B cell (primary cell): Measurements from ENCODE around the gene ZFHX2. TPM values are rescaled to one million over a fixed set of nuclear protein-coding genes. Genes with fewer than 3 reads are reported as not detected.

Experiments used
- ATAC-seq: fragments of 200-7000 bp; cut with Tn5 transposase; one replicate; pipeline ENCODE4 v1.10.0; 2021; ENCODE audit warnings: low read depth, mild to moderate bottlenecking, moderate number of reproducible peaks, moderate library complexity
- CTCF ChIA-PET: fragments of 350-600 bp; sonication (Branson Sonifier 250); formaldehyde crosslinking; loops from one replicate; lab custom pipeline; 2021; ENCODE audit warnings: antibody characterized with exemption, inconsistent platforms; lab: Charles Lee
- POLR2A ChIA-PET: fragments of 350-600 bp; sonication (Branson Sonifier 250); formaldehyde crosslinking; loops from one replicate; lab custom pipeline; 2021; ENCODE audit warnings: antibody characterized with exemption; lab: Charles Lee
- DNase-seq: peaks from one replicate; pipeline ENCODE4 v3.0.0; 2013
- H2AFZ ChIP-seq: 2 replicates; pipeline ENCODE4 v1.6.1; 2012; ENCODE audit warnings: mild to moderate bottlenecking, low read depth, low read length; ENCODE audit not compliant: insufficient read depth, poor library complexity, severe bottlenecking
- H3K27ac ChIP-seq, 2 donors: 1 replicate in 1 of 2; 2 replicates in 1 of 2; pipeline ENCODE4 v1.5.1; 2012 to 2013; ENCODE audit warnings: low read length in 2 of 2, mild to moderate bottlenecking in 2 of 2, moderate library complexity in 1 of 2
- H3K27me3 ChIP-seq, 4 experiments: fragments of 200-600 bp in 1 of 4; sonication (generic) in 1 of 4; replicated peaks in 1 of 4; 1 replicate in 2 of 4; 2 replicates in 2 of 4; pipeline versions ENCODE4 v1.6.1 to v1.7.0; 2013 to 2016; ENCODE audit warnings: low read length in 3 of 4, mild to moderate bottlenecking in 2 of 4, mixed read lengths in 1 of 4, moderate library complexity in 1 of 4; ENCODE audit not compliant: insufficient read depth in 4 of 4, control insufficient read depth in 3 of 4; ENCODE audit errors: control extremely low read depth in 1 of 4
- H3K36me3 ChIP-seq, 2 experiments: replicated peaks in 1 of 2; 1 replicate in 1 of 2; 2 replicates in 1 of 2; pipeline versions ENCODE4 v1.6.1 to v1.7.1; 2013; ENCODE audit warnings: low read length in 1 of 2; ENCODE audit not compliant: insufficient read depth in 2 of 2, control insufficient read depth in 1 of 2; ENCODE audit errors: control extremely low read depth in 1 of 2, extremely low read depth in 1 of 2
- H3K4me1 ChIP-seq, 2 donors: fragments of 200-600 bp in 1 of 2; sonication (generic) in 1 of 2; 1 replicate in 1 of 2; 2 replicates in 1 of 2; pipeline versions ENCODE4 v1.5.1 to v1.6.1; 2013 to 2017; ENCODE audit warnings: low read length in 2 of 2; ENCODE audit not compliant: control insufficient read depth in 2 of 2, insufficient read depth in 2 of 2
- H3K4me2 ChIP-seq: replicated peaks from 2 replicates; pipeline ENCODE3; 2012; ENCODE audit warnings: mild to moderate bottlenecking, low read depth, low read length; ENCODE audit not compliant: poor library complexity, severe bottlenecking
- H3K4me3 ChIP-seq, 5 experiments: fragments of 200-600 bp in 1 of 5; sonication (generic) in 1 of 5; 1 replicate in 3 of 5; 2 replicates in 2 of 5; pipeline versions ENCODE4 v1.5.1 to v1.7.0; 2011 to 2016; ENCODE audit warnings: low read length in 4 of 5, mild to moderate bottlenecking in 4 of 5, low read depth in 2 of 5, control low read depth in 1 of 5, moderate library complexity in 1 of 5; ENCODE audit not compliant: insufficient read depth in 1 of 5; ENCODE audit errors: control extremely low read depth in 1 of 5, extremely low read depth in 1 of 5
- H3K79me2 ChIP-seq: fragments of 200-600 bp; sonication (generic); one replicate; pipeline ENCODE4 v1.6.0; 2016; ENCODE audit warnings: low read length; ENCODE audit not compliant: control insufficient read depth, insufficient read depth
- H3K9ac ChIP-seq: fragments of 200-600 bp; sonication (generic); 2 replicates; pipeline ENCODE4 v1.6.1; 2017; ENCODE audit warnings: mild to moderate bottlenecking, low read length, moderate library complexity
- H3K9me3 ChIP-seq, 3 donors: one replicate each; pipeline versions ENCODE4 v1.6.1 to v1.7.1; 2013; ENCODE audit warnings: low read length in 2 of 3; ENCODE audit not compliant: control insufficient read depth in 2 of 3, insufficient read depth in 1 of 3; ENCODE audit errors: control extremely low read depth in 1 of 3
- H4K20me1 ChIP-seq: 2 replicates; pipeline ENCODE4 v1.6.0; 2012; ENCODE audit warnings: mild to moderate bottlenecking, low read length; ENCODE audit not compliant: insufficient read depth, control insufficient read depth, poor library complexity, severe bottlenecking
- H3K27ac Mint-ChIP-seq: one replicate; pipeline ENCODE4 v1.8.0; 2021; ENCODE audit warnings: mixed read lengths
- H3K27me3 Mint-ChIP-seq: one replicate; pipeline ENCODE4 v1.8.0; 2021; ENCODE audit warnings: mixed read lengths
- H3K4me1 Mint-ChIP-seq: one replicate; pipeline ENCODE4 v1.8.0; 2021; ENCODE audit warnings: mixed read lengths
- H3K4me3 Mint-ChIP-seq: one replicate; pipeline ENCODE4 v1.8.0; 2021; ENCODE audit warnings: mixed read lengths
- H3K9me3 Mint-ChIP-seq: one replicate; pipeline ENCODE4 v1.8.0; 2022; ENCODE audit warnings: mixed read lengths; ENCODE audit not compliant: insufficient read depth
- EZH2 ChIP-seq: IDR thresholded peaks from 2 replicates; pipeline ENCODE4 v1.6.1; 2012; ENCODE audit warnings: borderline replicate concordance, low read depth, mild to moderate bottlenecking, moderate library complexity, low read length; ENCODE audit not compliant: insufficient read depth, poor library complexity, severe bottlenecking
- WGBS: methylation state at CpG from one replicate; pipeline ENCODE4 v1.1.5; 2013; ENCODE audit warnings: missing lambda C conversion rate; ENCODE audit not compliant: insufficient coverage; 5-methylcytosine and 5-hydroxymethylcytosine counted together
- intact Hi-C: fragments of 100-400 bp; cut with micrococcal nuclease; formaldehyde crosslinking; loops from one replicate; pipeline ENCODE4 v1.10.0; 2022
- polyA plus RNA-seq: library from polyadenylated mRNA; depleted of rRNA; stranded (reverse); fragments of >200 nt; gene quantifications from 2 replicates; pipeline ENCODE4 v1.2.3, GENCODE V29; 2012
- total RNA-seq, 2 donors: library from RNA; stranded (reverse); fragments of 120-200 nt in 1 of 2; gene quantifications; 1 replicate in 1 of 2; 2 replicates in 1 of 2; pipeline versions ENCODE4 v1.2.3 to v1.2.4, GENCODE V29; 2013 to 2022
- TF ChIP-seq, protein P1 (sequence below): fragments of 200-600 bp; IDR thresholded peaks from one replicate; pipeline ENCODE4 v1.8.0; 2022; ENCODE audit warnings: antibody characterized with exemption, mild to moderate bottlenecking

Gene ZFHX2
- total and polyA plus RNA-seq, 2 donors (not counting 1 experiment from before 2014, with no cell fraction given) = 0.21 to 2.5 TPM

DNA sequence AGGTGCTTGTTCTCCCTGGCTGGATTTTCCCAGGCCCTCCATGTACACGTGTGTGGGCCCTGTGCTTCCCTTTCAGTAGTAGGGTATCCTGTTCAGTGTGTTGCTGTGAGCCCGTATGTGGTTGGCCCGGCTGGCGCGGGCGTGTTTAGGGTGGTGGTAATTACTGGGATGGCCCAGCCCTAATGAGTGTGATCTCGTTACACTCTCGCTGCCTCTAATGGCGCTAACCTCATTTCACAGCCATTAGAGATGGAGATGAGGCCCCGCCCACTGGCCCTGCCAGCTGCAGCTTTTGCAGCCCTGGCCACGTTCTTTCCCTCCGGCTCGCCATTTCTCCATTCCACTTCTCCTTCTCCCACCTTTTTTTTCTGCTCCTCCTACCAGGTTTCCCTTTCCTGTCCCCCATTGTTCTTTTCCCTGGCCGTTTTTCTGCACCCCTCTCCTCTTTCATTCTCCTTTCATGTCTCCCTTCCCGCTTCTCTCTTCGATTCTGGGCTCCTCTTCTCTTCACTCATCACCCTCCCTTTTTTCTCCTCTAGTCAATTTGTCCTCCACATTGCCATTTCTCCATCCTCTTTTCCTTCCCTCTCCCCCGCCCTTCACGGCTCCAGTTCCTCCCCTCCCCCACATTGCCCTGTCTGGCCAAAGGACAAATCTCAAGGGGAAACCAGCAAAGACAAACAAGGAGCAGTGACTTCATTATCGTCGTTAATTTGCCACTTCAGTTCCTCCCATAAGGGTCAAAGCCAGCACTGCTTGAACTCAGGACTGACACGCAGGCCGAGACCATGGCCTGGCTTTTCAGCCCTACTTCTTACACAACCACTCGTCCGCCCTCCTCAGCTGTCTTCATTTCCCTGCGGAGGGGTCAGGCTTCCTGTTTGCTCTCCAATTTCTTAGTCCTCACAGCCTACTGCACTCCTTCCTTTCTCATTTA is 6.8 kb downstream of the ZFHX2 start:
- Histone ChIP-seq H3K4me1 (no peaks in the 10 kb centered on the region), H3K36me3 (no peaks in the 10 kb centered on the region), H3K4me2 (no peak overlapping the region), H3K27ac (no peak overlapping the region), H2AFZ (no peak overlapping the region), H3K9me3 (no peaks in the 10 kb centered on the region), H3K9ac (no peak overlapping the region), H3K4me3 (no peak overlapping the region), H3K27me3 (peaks cover 0 to 7% (median 1%) of the 10 kb centered on the region in 4 experiments), H3K79me2 (no peaks in the 10 kb centered on the region), H4K20me1 (no peaks in the 10 kb centered on the region)
- TF ChIP-seq, protein P1, sequence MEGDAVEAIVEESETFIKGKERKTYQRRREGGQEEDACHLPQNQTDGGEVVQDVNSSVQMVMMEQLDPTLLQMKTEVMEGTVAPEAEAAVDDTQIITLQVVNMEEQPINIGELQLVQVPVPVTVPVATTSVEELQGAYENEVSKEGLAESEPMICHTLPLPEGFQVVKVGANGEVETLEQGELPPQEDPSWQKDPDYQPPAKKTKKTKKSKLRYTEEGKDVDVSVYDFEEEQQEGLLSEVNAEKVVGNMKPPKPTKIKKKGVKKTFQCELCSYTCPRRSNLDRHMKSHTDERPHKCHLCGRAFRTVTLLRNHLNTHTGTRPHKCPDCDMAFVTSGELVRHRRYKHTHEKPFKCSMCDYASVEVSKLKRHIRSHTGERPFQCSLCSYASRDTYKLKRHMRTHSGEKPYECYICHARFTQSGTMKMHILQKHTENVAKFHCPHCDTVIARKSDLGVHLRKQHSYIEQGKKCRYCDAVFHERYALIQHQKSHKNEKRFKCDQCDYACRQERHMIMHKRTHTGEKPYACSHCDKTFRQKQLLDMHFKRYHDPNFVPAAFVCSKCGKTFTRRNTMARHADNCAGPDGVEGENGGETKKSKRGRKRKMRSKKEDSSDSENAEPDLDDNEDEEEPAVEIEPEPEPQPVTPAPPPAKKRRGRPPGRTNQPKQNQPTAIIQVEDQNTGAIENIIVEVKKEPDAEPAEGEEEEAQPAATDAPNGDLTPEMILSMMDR = no peak
- TF ChIP-seq EZH2 = no peak
- WGBS = 82% methylated on average over 21 of the region's 25 CpGs
- intact Hi-C loops = no loop called here
- ATAC-seq (no peak), DNase-seq (no peak)
- ChIA-PET POLR2A (no interaction called here), CTCF (interaction anchor here (0.7 kb wide), 1 partner anchor 83 kb away, joined by 5 read pairs; no protein-coding TSS in a partner anchor)
- no peak overlapping the region for H3K4me3 Mint-ChIP-seq
- no peaks in the 10 kb centered on the region for H3K4me1 Mint-ChIP-seq
- H3K27ac Mint-ChIP-seq = no peak overlapping the region
- no peaks in the 10 kb centered on the region for H3K9me3 Mint-ChIP-seq
- H3K27me3 Mint-ChIP-seq = peaks cover under 1% of the 10 kb centered on the region

DNA sequence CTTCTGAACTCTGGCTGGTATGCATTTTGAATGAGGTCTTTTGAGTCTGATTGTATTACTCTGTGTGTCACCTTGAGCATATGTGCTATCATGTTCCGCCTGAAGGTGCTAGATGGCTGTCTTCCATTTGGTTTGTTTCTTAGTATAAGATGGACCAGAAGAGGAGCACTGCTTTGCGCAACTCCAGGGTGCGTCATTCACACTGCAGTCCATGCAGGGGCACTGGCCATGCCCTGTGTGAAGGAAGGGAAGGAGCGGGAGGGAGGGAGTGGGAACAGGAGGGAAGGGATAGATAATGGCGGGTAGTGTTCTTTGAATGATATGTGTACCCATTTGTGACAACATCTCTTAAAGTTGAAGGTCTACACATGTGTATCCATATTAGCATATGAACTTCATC is 8.2 kb downstream of the ZFHX2 start:
- Histone ChIP-seq H3K4me1 (no peaks in the 10 kb centered on the region), H3K9me3 (no peaks in the 10 kb centered on the region), H4K20me1 (no peaks in the 10 kb centered on the region), H3K27me3 (peaks cover 0 to 5% (median 0%) of the 10 kb centered on the region in 4 experiments), H3K4me3 (no peak overlapping the region), H3K27ac (no peak overlapping the region), H3K79me2 (no peaks in the 10 kb centered on the region), H3K4me2 (no peak overlapping the region), H2AFZ (no peak overlapping the region), H3K9ac (no peak overlapping the region), H3K36me3 (no peaks in the 10 kb centered on the region)
- H3K9me3 Mint-ChIP-seq = no peaks in the 10 kb centered on the region
- POLR2A ChIA-PET = no interaction called here
- ATAC-seq (no peak), DNase-seq (no peak)
- intact Hi-C loops = no loop called here
- TF ChIP-seq, protein P1 = no peak
- TF ChIP-seq EZH2 = no peak
- 98% methylated on average over 3 of the region's 5 CpGs for WGBS
- H3K4me1 Mint-ChIP-seq = no peaks in the 10 kb centered on the region
- H3K4me3 Mint-ChIP-seq = no peak overlapping the region
- H3K27ac Mint-ChIP-seq = no peak overlapping the region
- CTCF ChIA-PET = interaction anchor here (1.1 to 7.7 kb wide), 2 partner anchors 17 to 65 kb away, joined by 8 to 80 read pairs; no protein-coding TSS in a partner anchor
- H3K27me3 Mint-ChIP-seq = peaks cover 3% of the 10 kb centered on the region
